ENCODE results near the gene COA1.
"Not testable (repeated sequence)": the region's sequence is repeated elsewhere in the genome, so short reads cannot be mapped to it uniquely, and the experiment has no call there.

The COA1 gene

GRCh38 chr7:43758029-43758821, 28.9 kb upstream of the COA1 start, which contains the start of gene BLVRA:
Gene BLVRA (plus strand): TSS chr7:43758680. CDS start chr7:43771159, 12,479 bp downstream.
- peak; percentile 54 for DNase-seq

DNA sequence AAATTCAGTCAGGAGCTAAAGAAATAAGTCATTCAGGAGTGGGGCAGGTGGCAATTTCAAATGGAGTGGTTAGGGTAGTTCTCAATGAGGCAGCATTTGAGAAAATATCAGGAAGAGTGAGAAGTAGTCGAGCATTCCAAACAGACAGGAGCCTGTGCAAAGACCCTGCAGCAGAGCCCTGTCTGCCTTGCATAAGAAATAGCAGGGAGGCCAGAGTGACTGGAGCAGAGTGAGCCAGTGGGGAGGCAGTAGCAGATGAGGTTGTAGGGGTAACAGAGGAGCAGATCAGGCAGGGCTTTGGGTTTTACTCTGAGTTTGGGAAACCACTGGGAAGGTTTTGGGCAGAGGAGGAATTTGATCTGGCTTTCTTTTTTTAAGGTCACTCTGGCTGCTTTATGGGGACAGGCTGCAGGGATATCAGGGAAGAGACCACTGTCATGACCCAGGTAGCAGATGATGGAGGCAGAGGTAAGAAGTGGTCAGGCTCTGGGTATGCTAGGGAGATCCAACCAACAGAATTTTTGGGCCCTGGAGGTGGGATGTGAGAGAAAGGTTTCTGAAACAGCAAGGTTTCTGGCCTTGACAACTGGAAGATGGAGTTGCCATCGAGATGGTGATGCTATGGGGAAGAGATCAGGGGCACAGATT, 27.9 kb upstream of the COA1 start:
- DNase-seq, result no peak

GRCh38 chr7:43756368-43757072, 27.2 kb upstream of the COA1 start:
- DNase-seq, result peak; percentile 19

- no peak for DNase-seq
Measured at GRCh38 chr7:43754596-43754995, 25.3 kb upstream of the COA1 start.

DNA sequence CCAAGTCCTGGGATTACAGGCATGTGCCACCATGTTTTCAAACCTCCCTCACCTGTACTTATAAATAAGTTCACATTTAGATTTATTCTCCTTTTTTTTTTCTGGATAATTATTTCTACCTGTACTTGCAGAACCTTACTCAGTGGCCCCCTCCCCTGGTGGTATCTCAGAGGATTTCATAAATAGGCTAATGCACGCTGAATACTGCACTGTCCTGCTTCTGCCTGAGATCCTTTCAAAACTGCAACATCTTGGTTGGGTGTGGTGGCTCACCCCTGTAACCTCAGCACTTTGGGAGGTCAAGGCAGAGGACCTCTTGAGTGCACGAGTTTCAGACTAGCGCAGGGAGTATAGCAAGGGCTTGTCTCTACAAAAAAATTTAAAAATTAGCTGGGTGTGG, 24.5 kb upstream of the COA1 start:
- DNase-seq, result no peak

DNA sequence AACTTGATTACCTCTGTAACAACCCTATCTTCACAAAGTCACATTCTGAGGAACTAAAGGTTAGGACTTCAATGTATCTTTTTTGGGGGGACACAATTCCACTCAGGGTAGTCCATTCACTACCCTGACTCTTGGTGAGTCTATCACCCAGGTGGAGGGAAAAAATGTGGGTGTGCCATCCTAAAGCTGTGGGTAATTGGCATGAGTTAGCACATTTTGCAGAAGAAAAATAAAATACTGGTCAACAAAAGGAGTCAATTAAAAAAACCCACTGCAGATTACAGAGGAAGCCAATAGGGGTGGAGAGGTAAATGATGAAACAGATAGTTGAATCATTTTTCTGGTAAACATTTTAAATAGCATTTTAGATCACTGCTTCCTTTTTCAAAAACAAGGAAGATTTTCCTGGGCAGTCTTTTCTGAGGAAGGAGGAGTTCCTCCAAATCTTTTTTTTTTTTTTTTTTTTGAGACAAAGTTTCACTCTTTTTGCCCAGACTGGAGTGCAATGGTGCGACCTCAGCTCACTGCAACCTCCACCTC, 24.0 kb upstream of the COA1 start:
- no peak for DNase-seq

DNA sequence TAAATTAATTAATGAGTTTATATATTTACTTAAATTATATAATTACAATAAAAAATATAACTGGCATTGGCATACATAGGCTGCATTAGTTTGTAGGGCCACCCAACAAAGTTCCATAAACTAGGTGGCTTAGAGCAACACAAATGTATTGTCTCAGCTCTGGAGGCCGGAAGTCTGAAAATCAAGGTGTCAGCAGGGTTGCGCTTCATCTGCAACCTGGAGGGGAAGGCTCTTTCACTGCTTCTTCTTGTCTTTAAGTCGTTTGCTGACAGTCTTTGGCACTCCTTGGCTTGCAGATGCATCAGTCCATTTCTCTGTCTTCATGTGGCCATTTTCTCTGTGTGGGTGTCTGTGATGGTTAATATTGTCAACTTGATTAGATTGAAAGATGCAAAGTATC, 23.1 kb upstream of the COA1 start:
- DNase-seq, result no peak

GRCh38 chr7:43750016-43750887, 20.9 kb upstream of the COA1 start:
- DNase-seq, result no peak

- no peak for DNase-seq
Measured at GRCh38 chr7:43749383-43749940, 20.1 kb upstream of the COA1 start.

DNA sequence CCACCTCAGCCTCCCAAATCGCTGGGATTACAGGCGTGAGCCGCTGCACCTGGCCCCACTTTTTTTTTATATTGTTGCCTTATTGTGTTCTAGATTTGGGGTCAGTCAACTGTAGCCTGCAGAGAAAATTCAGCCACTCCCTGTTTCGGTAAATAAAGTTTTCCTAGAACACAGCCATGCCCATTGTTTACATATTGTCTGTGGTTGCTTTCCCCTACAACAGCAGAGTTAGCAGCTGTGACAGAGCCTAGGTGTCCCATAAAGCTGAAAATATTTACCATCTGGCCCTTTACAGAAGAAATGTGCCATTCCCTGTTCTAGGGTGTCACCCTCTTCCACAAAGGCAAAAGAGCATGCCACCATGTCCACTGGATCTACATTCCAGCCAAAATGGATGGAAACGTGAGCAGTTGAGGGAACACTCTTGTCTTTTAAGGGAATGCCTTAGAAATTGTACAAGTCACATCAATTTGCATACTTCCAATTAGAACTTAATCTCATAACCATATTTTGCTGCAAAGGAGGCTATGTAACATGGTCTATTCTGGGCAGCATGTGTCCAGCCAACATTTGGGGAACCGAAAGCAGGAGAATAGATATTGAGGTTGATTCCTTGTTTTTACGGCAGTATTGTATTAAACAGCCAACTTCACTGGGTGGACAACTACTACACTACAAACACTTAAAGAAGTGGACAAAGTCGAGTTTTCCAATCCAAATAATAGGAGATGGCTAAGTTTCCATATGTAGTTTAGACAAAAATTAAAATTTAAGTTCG, 18.2 kb upstream of the COA1 start:
- no peak for DNase-seq

- DNase-seq, result no peak
Measured at GRCh38 chr7:43742692-43743091, 13.4 kb upstream of the COA1 start.

DNA sequence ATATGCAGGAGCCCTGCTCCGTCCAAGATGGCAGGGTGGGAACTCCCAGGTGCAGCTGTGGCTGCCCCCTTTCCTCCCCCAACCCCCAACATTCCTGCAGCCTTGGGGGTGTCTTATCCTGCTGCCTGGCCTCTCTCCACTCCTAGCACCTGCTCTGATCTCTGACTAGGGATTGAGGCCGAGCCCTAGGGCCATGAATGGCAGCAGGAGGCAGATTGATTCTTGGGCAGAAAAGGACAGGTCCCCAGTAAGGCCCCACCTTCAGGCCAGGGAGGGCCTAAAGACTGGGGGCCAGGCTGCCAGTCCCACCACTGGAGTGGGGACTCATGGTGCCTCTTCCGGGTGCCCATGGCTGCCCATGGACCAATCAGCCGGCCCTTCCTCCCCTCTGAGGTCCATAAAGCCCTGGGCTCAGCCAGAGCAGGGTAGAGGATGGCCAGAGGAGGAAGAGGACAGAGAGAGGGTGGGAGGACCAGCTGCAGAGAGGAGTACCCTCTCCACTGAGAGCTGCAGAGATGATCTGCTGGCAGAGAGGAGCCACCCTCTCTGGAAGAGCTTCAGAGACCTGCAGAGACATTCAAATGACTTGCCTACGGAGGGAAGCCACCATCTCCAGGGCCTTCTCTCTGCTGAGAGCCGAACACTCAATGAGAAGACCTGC, 8.3 kb upstream of the COA1 start:
- no peak for DNase-seq

- no peak for DNase-seq
Measured at GRCh38 chr7:43735802-43736603, 6.7 kb upstream of the COA1 start.

DNA sequence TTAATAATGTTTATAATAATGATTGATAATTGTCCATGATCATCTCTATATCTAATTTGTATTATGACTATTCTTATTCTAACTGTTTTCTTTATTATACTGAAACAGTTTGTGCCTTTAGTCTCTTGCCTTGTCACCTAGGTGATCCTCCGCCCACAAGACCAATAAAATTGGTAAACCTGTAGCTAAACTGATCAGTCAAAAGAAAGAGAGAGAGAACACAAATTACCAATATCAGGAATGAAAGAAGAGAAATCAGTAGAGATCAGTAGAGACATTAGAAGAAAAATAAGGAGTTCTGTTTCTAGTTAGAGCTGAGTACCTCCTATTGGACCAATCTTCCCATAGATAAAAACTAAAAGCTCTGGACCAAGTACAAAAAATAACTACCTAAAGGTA, 6.1 kb upstream of the COA1 start:
- DNase-seq, result no peak

DNA sequence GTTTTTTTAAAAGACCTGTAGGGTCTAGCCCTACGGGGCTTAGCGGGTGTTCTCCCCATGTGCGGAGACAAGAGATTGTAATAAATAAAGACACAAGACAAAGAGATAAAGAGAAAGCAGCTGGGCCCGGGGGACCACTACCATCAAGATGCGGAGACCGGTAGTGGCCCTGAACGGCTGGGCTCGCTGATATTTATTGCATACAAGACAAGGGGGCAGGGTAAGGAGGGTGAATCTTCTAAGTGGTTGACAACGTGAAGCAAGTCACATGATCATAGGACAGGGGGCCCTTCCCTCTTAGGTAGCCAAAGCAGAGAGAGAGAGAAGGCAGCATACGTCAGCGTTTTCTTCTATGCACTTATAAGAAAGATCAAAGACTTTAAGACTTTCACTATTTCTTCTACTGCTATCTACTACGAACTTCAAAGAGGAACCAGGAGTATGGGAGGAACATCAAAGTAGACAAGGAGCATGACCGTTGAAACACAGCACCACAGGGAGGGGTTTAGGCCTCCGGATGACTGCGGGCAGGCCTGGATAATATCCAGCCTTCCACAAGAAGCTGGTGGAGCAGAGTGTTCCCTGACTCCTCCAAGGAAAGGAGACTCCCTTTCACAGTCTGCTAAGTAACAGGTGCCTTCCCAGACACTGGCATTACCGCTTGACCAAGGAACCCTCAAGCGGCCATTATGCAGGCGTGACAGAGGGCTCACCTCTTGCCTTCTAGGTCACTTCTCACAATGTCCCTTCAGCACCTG, 5.4 kb upstream of the COA1 start:
- not testable (repeated sequence) for DNase-seq

GRCh38 chr7:43731494-43731893, 2.2 kb upstream of the COA1 start:
- not testable (repeated sequence) for DNase-seq

DNA sequence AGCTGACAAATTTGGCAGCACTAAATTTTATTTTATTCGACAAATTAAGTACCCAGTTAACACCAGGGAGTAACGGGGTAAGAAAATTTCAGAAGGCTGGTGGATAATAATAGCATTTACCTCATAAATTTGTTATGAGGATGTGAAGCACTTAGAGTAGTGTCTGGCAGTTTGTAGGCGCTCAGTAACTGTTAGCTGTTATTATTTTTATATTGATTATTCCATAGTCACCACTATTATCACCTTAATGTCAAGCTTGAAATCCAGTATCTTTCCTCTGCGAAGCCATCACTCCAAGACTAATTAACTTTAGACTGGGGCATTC, 563 bp upstream of the COA1 start:
- DNase-seq, result no peak

GRCh38 chr7:43727494-43727893, 1.8 kb downstream of the COA1 start:
- DNase-seq, result no peak

DNA sequence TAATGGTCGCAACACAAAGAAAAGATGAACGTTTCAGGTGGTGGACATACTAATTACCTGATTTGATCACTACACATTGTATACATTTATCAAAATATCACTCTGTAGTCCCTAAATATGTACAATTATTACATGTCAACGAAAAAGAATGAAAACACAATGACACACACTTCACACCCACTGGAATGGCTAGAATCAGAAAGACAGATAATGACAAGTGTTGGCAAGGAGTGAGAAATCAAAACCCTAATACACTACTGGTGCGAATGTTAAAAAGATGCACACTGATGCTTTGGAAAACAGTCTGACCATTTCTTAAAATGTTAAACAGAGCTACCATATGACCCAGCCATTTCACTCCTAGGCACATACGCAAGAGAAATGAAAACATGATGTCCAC, 2.3 kb downstream of the COA1 start:
- DNase-seq, result no peak

All from GDM1 (cell line).